GM23248 (cell line): Measurements from ENCODE around the gene SEPTIN12. TPM values are rescaled to one million over a fixed set of nuclear protein-coding genes. Genes with fewer than 3 reads are reported as not detected.
A peak's percentile ranks its signal among the peaks of the same experiment; 100 is the strongest.

Source experiments
- DNase-seq: peaks from one replicate; pipeline ENCODE4 v3.0.0-alpha.2; 2015
- H2AFZ ChIP-seq: fragments of 200-600 bp; sonication (generic); 2 replicates; pipeline ENCODE4 v1.6.1; 2016; ENCODE audit warnings: antibody characterized with exemption
- H3F3A ChIP-seq: fragments of 200-600 bp; sonication (generic); 2 replicates; pipeline ENCODE4 v1.6.1; 2016; ENCODE audit warnings: mild to moderate bottlenecking, antibody characterized with exemption, mixed run types; ENCODE audit not compliant: insufficient read depth
- H3K27ac ChIP-seq: fragments of 200-600 bp; sonication (generic); 2 replicates; pipeline ENCODE4 v1.5.1; 2016; ENCODE audit warnings: mild to moderate bottlenecking
- H3K27me3 ChIP-seq: fragments of 200-600 bp; sonication (generic); replicated peaks from 2 replicates; pipeline ENCODE4 v1.6.1; 2016; ENCODE audit warnings: mild to moderate bottlenecking; ENCODE audit not compliant: insufficient read depth
- H3K36me3 ChIP-seq: fragments of 200-600 bp; sonication (generic); 2 replicates; pipeline ENCODE4 v1.6.1; 2016; ENCODE audit warnings: low read depth, mild to moderate bottlenecking
- H3K4me1 ChIP-seq: fragments of 200-600 bp; sonication (generic); 2 replicates; pipeline ENCODE4 v1.6.1; 2016; ENCODE audit warnings: mild to moderate bottlenecking; ENCODE audit not compliant: insufficient read depth
- H3K4me2 ChIP-seq: fragments of 200-600 bp; sonication (generic); one replicate; pipeline ENCODE4 v1.6.1; 2016; ENCODE audit warnings: mild to moderate bottlenecking; ENCODE audit not compliant: unreplicated experiment
- H3K4me3 ChIP-seq: fragments of 200-600 bp; sonication (generic); 2 replicates; pipeline ENCODE4 v1.5.1; 2016; ENCODE audit warnings: mild to moderate bottlenecking
- H3K79me2 ChIP-seq: fragments of 200-600 bp; sonication (generic); 2 replicates; pipeline ENCODE4 v1.6.1; 2016; ENCODE audit warnings: mild to moderate bottlenecking; ENCODE audit not compliant: insufficient read depth
- H3K9ac ChIP-seq: fragments of 200-600 bp; sonication (generic); 2 replicates; pipeline ENCODE4 v1.6.1; 2016; ENCODE audit warnings: mild to moderate bottlenecking
- H3K9me2 ChIP-seq: fragments of 200-600 bp; sonication (generic); 2 replicates; pipeline ENCODE4 v1.6.1; 2016; ENCODE audit warnings: mixed run types, mild to moderate bottlenecking, moderate library complexity; ENCODE audit not compliant: insufficient read depth
- H3K9me3 ChIP-seq: fragments of 200-600 bp; sonication (generic); one replicate; pipeline ENCODE4 v1.6.1; 2017; ENCODE audit warnings: low read depth
- H4K20me1 ChIP-seq: fragments of 200-600 bp; sonication (generic); 2 replicates; pipeline ENCODE4 v1.6.0; 2016; ENCODE audit not compliant: insufficient read depth
- EZH2 ChIP-seq: fragments of 200-600 bp; sonication (generic); IDR thresholded peaks from 2 replicates; pipeline ENCODE4 v1.6.1; 2018; ENCODE audit warnings: antibody characterized with exemption, mild to moderate bottlenecking; ENCODE audit not compliant: insufficient read depth, poor library complexity, severe bottlenecking
- EZH2phosphoT487 ChIP-seq: fragments of 200-600 bp; sonication (generic); IDR thresholded peaks from 2 replicates; pipeline ENCODE4 v1.6.1; 2018; ENCODE audit warnings: antibody characterized with exemption, moderate library complexity, mild to moderate bottlenecking, low read depth; ENCODE audit not compliant: insufficient read depth
- WGBS, 2 experiments: methylation state at CpG; one replicate each; pipeline ENCODE4 v1.1.6; 2015 to 2017; ENCODE audit warnings: low lambda C conversion rate in 2 of 2, low coverage in 1 of 2; ENCODE audit errors: missing lambda C conversion rate in 2 of 2; 5-methylcytosine and 5-hydroxymethylcytosine counted together
- in situ Hi-C: fragments of 300-500 bp; cut with MboI; formaldehyde crosslinking; loops from 2 replicates; pipeline ENCODE4 v1.15.0; 2020
- polyA plus RNA-seq: library from polyadenylated mRNA; unstranded; fragments of >200 nt; fragmentation: Nextera tagmentation; extraction: Ambion mirVana; gene quantifications from 2 replicates; pipeline ENCODE4 v1.2.1, GENCODE V29; 2016
- total RNA-seq: library from RNA; depleted of rRNA; stranded (reverse); fragments of >200 nt; shearing (Covaris generic); gene quantifications from 2 replicates; pipeline ENCODE4 v1.2.3, GENCODE V29; 2014

The SEPTIN12 gene
- total and polyA plus RNA-seq, 2 experiments from 2014 or later: not detected

DNA sequence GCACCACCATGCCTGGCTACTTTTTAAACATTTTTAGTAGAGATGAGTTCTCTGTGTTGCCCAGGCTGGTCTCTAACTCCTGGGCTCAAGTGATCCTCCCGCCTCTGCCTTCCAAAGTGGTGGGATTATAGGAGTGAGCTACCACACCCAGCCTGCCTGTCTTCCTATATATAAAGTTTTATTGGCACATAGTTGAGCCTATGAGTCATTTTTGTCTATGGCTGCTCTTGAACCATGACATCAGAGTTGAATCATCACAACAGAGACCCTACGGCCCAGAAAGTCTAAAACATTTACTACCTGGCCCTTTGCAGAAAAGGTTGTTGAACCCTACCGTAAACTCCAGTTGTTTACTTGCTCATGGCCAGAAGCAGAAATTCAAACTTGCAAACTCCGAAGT is 7.9 kb downstream of the SEPTIN12 start:
- Histone ChIP-seq H3K27me3 (no peaks in the 10 kb centered on the region), H3K9me2 (no peaks in the 10 kb centered on the region), H3K9ac (no peak overlapping the region), H3K9me3 (no peaks in the 10 kb centered on the region), H3K4me2 (no peak overlapping the region), H3K36me3 (no peaks in the 10 kb centered on the region), H3K4me3 (no peak overlapping the region), H3F3A (no peaks in the 10 kb centered on the region), H2AFZ (no peak overlapping the region), H3K27ac (no peak overlapping the region), H3K79me2 (no peaks in the 10 kb centered on the region), H3K4me1 (no peaks in the 10 kb centered on the region), H4K20me1 (no peaks in the 10 kb centered on the region)
- TF ChIP-seq EZH2 (no peak), EZH2phosphoT487 (no peak)
- WGBS, 2 experiments: 58 to 67% methylated on average over 4 of the region's 4 CpGs
- DNase-seq: peak; percentile 30
- in situ Hi-C loops: no loop called here

DNA sequence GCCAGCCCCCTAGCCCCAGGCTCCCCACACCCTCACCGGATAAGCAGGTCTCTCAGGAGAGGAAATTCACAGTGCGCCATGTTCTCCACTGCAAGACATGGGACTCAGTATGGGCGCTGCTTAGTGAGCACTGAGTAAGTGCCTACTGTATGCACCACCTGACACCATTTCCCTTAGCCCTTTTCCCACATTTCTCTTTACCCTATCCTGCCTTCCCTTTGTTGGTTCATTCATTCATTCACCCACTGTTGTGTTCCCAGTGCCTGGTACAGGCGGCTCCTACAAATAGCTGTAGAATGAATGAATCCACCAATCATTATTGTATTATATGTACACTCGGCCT is 10.1 kb downstream of the SEPTIN12 start:
- no peaks in the 10 kb centered on the region for H3K9me3 ChIP-seq
- H3F3A ChIP-seq: no peaks in the 10 kb centered on the region
- WGBS, 2 experiments: 77 to 78% methylated on average over 5 of the region's 5 CpGs
- in situ Hi-C loops: no loop called here
- H3K27ac ChIP-seq: no peak overlapping the region
- H3K9me2 ChIP-seq: no peaks in the 10 kb centered on the region
- no peak for DNase-seq
- H3K9ac ChIP-seq: no peak overlapping the region
- no peak overlapping the region for H2AFZ ChIP-seq
- no peaks in the 10 kb centered on the region for H3K27me3 ChIP-seq
- no peak overlapping the region for H3K4me3 ChIP-seq
- no peak overlapping the region for H3K4me2 ChIP-seq
- no peaks in the 10 kb centered on the region for H3K4me1 ChIP-seq
- H4K20me1 ChIP-seq: no peaks in the 10 kb centered on the region
- no peaks in the 10 kb centered on the region for H3K79me2 ChIP-seq
- TF ChIP-seq EZH2phosphoT487 (no peak), EZH2 (no peak)
- H3K36me3 ChIP-seq: no peaks in the 10 kb centered on the region

DNA sequence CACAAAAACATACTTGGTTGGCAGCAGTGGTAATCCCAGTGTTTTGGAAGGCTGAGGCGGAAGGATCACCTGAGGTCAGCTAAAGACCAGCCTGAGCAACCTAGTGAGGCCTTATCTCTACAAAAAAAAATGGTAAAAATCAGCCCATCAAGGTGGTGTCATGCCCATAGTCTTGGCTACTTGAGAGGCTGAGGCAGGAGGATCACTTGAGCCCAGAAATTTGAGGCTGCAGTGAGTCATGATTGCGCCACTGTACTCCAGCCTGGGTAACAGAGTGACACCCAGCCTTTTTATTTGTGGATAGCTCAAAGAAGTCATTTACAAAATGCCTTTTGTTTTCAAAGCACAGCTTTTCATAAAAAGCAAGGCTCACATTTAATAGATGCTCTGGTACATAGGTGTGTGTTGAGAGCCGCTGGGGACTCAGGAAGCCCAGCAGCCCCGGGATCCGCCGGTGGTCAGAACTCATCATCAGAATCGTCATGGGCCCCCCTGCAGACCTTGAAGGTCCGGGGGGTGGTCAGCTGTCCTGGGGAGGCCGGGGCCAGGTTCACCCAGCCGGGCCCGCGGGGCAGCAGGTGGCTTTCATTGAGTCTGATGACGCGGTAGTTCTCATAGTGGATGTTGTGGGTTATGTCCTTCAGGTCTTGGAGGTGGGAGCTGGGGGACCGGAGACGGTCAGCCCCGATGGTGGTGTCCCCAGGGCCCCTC is 10.7 kb downstream of the SEPTIN12 start:
- no peak overlapping the region for H2AFZ ChIP-seq
- no peak for DNase-seq
- no peaks in the 10 kb centered on the region for H3K9me2 ChIP-seq
- TF ChIP-seq EZH2phosphoT487 (no peak), EZH2 (no peak)
- in situ Hi-C loops: no loop called here
- WGBS, 2 experiments: 70 to 76% methylated on average over 17 of the region's 17 CpGs
- no peaks in the 10 kb centered on the region for H3F3A ChIP-seq
- no peak overlapping the region for H3K4me3 ChIP-seq
- H4K20me1 ChIP-seq: no peaks in the 10 kb centered on the region
- no peaks in the 10 kb centered on the region for H3K27me3 ChIP-seq
- no peak overlapping the region for H3K9ac ChIP-seq
- no peaks in the 10 kb centered on the region for H3K79me2 ChIP-seq
- no peak overlapping the region for H3K4me2 ChIP-seq
- no peak overlapping the region for H3K27ac ChIP-seq
- no peaks in the 10 kb centered on the region for H3K36me3 ChIP-seq
- no peaks in the 10 kb centered on the region for H3K4me1 ChIP-seq
- H3K9me3 ChIP-seq: no peaks in the 10 kb centered on the region

DNA sequence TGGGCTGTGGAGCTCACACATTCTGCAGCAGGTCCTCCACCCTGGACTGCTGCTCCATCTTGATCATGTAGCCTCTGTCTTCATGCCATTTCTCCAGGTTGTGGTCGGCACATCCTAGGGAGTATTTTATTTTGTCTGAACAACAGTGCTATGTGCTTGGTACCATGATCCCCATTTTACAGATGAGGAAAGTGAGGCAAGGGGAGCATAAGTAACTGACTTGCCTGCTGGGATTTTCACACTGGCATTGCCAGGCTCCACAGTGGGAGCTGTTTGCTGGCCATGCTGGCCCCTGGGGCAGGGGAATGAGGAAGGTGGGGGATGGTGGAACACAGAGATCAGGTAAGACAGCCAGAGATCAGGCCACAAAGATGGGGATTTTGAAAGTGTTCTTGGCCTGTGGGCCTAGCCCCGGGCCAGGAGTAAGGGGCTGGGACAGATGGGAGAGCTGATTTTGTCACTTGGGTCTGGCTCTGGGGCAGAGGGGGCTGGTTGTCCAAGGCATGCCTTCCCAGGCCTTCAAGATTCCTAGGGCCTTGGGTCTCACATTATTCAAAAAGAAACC is 11.9 kb downstream of the SEPTIN12 start:
- Histone ChIP-seq H3F3A (no peaks in the 10 kb centered on the region), H3K9ac (no peak overlapping the region), H3K27ac (no peak overlapping the region), H3K36me3 (no peaks in the 10 kb centered on the region), H3K9me2 (no peaks in the 10 kb centered on the region), H3K79me2 (no peaks in the 10 kb centered on the region), H3K27me3 (no peaks in the 10 kb centered on the region), H3K4me2 (no peak overlapping the region), H2AFZ (no peak overlapping the region), H3K4me1 (no peaks in the 10 kb centered on the region), H4K20me1 (no peaks in the 10 kb centered on the region), H3K9me3 (no peaks in the 10 kb centered on the region), H3K4me3 (no peak overlapping the region)
- TF ChIP-seq EZH2: no peak
- 74 to 78% methylated on average over 2 of the region's 2 CpGs for WGBS, 2 experiments
- in situ Hi-C loops: no loop called here
- DNase-seq: no peak
